GM18505 (cell line): ENCODE measurements around the gene OPRM1.

Experiments used
- ATAC-seq: cut with Tn5 transposase; IDR thresholded peaks from one replicate; pipeline ENCODE4 v1.9.1; 2021; ENCODE audit not compliant: unreplicated experiment
- POLR2A ChIP-seq: IDR thresholded peaks from 4 replicates; pipeline ENCODE4 v1.6.1; 2011; ENCODE audit warnings: borderline replicate concordance; ENCODE audit not compliant: insufficient read depth, insufficient read length; ENCODE audit errors: extremely low read depth

The OPRM1 gene

GRCh38 chr6:154106251-154106650 is 67.2 kb downstream of the OPRM1 start:
- TF ChIP-seq POLR2A = no peak
- no peak for ATAC-seq

GRCh38 chr6:154111025-154111424 is 72.0 kb downstream of the OPRM1 start:
- TF ChIP-seq POLR2A = no peak
- ATAC-seq = no peak

GRCh38 chr6:154112181-154112809 is 73.3 kb downstream of the OPRM1 start:
- no peak for ATAC-seq
- no peak for TF ChIP-seq POLR2A

- ATAC-seq = no peak
- TF ChIP-seq POLR2A = no peak
Measured at GRCh38 chr6:154113392-154113791, 74.4 kb downstream of the OPRM1 start.

- no peak for ATAC-seq
- no peak for TF ChIP-seq POLR2A
Measured at GRCh38 chr6:154117485-154117884, 78.4 kb downstream of the OPRM1 start.

GRCh38 chr6:154122195-154122925 is 83.3 kb downstream of the OPRM1 start:
- TF ChIP-seq POLR2A = no peak
- no peak for ATAC-seq

GRCh38 chr6:154123155-154123956 is 84.3 kb downstream of the OPRM1 start:
- TF ChIP-seq POLR2A = no peak
- no peak for ATAC-seq

GRCh38 chr6:154125421-154125820 is 86.4 kb downstream of the OPRM1 start:
- TF ChIP-seq POLR2A = no peak
- no peak for ATAC-seq

GRCh38 chr6:154127657-154128056 is 88.6 kb downstream of the OPRM1 start:
- no peak for TF ChIP-seq POLR2A
- no peak for ATAC-seq

- no peak for TF ChIP-seq POLR2A
- ATAC-seq = no peak
Measured at GRCh38 chr6:154134471-154135147, 95.6 kb downstream of the OPRM1 start.

GRCh38 chr6:154138793-154139192 is 99.8 kb downstream of the OPRM1 start:
- no peak for TF ChIP-seq POLR2A
- ATAC-seq = no peak

GRCh38 chr6:154139892-154140291 is 100.9 kb downstream of the OPRM1 start:
- TF ChIP-seq POLR2A = no peak
- no peak for ATAC-seq

- TF ChIP-seq POLR2A = no peak
- ATAC-seq = no peak
Measured at GRCh38 chr6:154140743-154141142, 101.7 kb downstream of the OPRM1 start.

- no peak for TF ChIP-seq POLR2A
- ATAC-seq = no peak
Measured at GRCh38 chr6:154143753-154144152, 104.7 kb downstream of the OPRM1 start.

- no peak for TF ChIP-seq POLR2A
- ATAC-seq = no peak
Measured at GRCh38 chr6:154154389-154154967, 115.4 kb downstream of the OPRM1 start.
